ENCODE results near the gene OTUD1.

The OTUD1 gene

DNA sequence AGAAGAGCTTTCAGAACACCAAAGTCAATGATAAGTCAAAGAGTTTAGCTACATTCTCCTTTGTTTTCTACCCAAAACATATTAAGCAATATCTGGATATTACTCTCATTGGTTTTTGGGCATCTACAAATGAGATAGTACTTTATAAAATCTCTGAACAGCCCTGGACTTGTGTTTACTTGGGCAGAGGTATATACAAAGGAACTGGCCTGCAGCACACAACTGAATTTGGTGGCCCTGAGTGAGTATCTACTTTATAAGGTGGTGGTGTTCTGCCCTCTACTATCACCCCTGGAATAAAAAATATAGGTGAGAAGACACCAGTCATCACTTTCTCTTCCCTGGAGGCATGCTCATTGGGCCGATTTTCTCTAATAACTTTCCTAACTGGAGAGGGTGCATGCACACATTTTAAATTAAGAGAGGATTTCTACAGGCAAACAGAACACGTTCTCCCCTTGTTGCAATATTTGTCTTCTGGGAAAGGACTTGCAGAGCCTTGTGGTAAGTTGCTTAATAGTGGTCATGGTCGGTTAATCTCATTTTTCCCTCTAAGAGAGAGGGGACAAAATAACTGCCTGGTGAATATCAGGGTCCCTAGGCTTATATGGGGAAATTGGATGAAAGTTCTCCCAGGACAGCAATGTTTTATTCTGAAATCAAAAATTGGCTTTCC is 41.1 kb downstream of the OTUD1 start:
- TF ChIP-seq MYC (IDR thresholded peaks at IDR 0.05; ENCODE audit: low read depth, low read length) = no peak
- TF ChIP-seq, protein P1, sequence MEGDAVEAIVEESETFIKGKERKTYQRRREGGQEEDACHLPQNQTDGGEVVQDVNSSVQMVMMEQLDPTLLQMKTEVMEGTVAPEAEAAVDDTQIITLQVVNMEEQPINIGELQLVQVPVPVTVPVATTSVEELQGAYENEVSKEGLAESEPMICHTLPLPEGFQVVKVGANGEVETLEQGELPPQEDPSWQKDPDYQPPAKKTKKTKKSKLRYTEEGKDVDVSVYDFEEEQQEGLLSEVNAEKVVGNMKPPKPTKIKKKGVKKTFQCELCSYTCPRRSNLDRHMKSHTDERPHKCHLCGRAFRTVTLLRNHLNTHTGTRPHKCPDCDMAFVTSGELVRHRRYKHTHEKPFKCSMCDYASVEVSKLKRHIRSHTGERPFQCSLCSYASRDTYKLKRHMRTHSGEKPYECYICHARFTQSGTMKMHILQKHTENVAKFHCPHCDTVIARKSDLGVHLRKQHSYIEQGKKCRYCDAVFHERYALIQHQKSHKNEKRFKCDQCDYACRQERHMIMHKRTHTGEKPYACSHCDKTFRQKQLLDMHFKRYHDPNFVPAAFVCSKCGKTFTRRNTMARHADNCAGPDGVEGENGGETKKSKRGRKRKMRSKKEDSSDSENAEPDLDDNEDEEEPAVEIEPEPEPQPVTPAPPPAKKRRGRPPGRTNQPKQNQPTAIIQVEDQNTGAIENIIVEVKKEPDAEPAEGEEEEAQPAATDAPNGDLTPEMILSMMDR (IDR thresholded peaks at IDR 0.05; ENCODE audit: low read depth, low read length) = no peak
- no peak for TF ChIP-seq POLR2A (IDR thresholded peaks at IDR 0.05; ENCODE audit: extremely low read depth, insufficient read length)
- TF ChIP-seq MAX (IDR thresholded peaks at IDR 0.05; ENCODE audit: low read depth, low read length) = no peak
- no peak overlapping the region for H3K4me3 ChIP-seq (ENCODE audit: low read depth, low read length)
- DNase-seq (ENCODE audit: low read depth) = peak; percentile 72

DNA sequence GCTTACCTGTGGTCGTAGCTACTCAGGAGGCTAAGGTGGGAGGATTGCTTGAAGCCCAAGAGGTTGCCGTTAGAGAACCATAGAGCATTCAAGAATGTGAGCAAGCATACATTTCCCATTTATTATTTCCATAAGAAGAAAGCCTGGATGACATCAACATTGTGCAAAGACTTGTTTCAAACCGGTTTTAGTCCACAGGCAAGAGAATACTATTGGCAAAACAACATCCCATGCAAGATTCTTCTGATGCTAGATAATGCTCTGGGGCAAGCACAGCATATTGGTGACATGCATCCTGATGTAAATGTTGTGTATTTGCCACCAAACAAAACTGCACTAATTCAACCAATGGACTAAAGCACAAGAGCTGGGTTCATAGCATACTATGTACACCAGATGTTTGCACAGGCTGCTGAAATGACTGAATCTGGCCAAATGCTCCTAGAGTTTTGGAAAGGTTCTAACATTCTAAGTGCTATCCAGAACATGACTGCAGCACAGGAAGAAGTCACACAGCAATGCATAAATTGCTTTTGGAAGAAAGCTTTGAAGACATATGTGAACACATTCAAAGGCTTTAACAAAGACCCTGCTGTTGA is 42.6 kb downstream of the OTUD1 start:
- TF ChIP-seq MAX (IDR thresholded peaks at IDR 0.05; ENCODE audit: low read depth, low read length) (no peak), MYC (IDR thresholded peaks at IDR 0.05; ENCODE audit: low read depth, low read length) (no peak), POLR2A (IDR thresholded peaks at IDR 0.05; ENCODE audit: extremely low read depth, insufficient read length) (no peak)
- TF ChIP-seq, protein P1 (IDR thresholded peaks at IDR 0.05; ENCODE audit: low read depth, low read length) = no peak
- H3K4me3 ChIP-seq (ENCODE audit: low read depth, low read length) = no peak overlapping the region
- no peak for DNase-seq (ENCODE audit: low read depth)

DNA sequence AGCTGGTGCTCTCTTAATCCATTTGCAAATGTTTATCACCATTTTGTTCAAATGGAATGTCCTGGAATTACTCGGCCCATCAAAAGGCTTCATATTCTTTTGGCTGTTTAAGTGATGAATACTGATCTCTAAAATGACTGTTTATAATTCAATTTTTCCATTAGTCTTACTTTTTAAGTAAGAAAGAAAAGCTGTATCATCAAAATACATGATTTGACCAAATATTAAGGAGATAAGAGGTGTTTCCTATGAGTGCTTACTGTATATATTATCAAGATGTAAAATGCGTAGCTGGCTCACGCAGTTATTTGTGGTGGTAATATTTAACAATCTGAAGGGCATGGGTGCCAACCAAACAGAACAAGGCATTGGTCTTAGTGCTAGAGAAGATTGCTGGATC is 51.2 kb downstream of the OTUD1 start:
- no peak overlapping the region for H3K4me3 ChIP-seq (ENCODE audit: low read depth, low read length)
- DNase-seq (ENCODE audit: low read depth) = no peak
- TF ChIP-seq POLR2A (IDR thresholded peaks at IDR 0.05; ENCODE audit: extremely low read depth, insufficient read length) (no peak), MAX (IDR thresholded peaks at IDR 0.05; ENCODE audit: low read depth, low read length) (no peak), MYC (IDR thresholded peaks at IDR 0.05; ENCODE audit: low read depth, low read length) (no peak)
- TF ChIP-seq, protein P1 (IDR thresholded peaks at IDR 0.05; ENCODE audit: low read depth, low read length) = no peak

All from NB4 (cell line).